Stimulated activated CD8-positive, alpha-beta memory T cell treated with anti-CD3 and anti-CD28 coated beads, Interleukin-12 subunit alpha, Interleukin-12 subunit beta, amount 100 ng/mL, for 4 hours (primary cell): ENCODE measurements around the gene PRDM11.

ENCODE experiments used
- DNase-seq: peaks from one replicate; pipeline ENCODE4 v3.0.0-alpha.2; 2020; ENCODE audit warnings: low read depth

The PRDM11 gene

DNA sequence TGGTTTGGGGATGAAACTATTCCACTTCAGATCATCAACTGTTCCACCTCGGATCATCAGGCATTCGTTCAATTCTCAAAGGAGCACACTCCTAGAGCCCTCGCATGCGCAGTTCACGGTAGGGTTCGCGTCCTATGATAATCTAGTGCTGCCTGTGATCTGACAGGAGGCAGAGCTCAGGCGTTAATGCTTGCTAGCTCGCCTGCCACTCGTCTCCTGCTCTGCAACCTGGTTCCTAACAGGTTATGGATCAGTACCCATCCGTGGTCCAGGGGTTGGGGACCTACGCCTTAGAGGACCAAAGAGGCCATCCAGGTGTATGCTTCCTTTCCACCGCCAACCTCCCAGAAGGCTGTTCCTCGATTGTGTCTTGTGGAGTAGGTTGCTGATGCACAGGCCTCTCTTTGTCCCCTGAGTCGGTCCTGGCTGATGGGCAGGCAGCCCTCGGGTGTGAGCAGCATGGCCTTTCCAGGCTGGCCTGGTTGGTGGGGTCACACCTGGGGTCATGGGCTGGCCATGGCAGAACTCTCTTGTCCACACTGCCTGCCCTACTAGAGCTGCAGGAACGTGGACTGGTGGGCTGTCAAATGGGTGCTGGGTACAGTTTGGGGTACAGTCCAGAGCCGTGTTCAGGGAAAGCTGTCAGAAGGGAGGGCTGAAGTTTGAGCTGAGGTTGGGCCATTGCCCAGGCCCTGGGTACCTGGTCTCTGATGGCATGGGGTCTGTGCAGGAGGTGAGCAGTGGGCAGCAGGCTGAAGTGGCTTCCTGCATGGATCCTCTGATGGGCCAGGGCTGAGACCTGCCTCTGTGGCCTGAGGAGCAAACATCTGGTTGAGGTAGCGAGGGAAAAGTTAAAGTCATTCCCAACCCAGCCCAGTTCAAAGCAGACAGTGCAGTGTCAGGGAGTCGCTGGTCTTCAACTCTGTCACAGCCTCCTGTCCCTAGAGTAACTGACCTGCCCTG, 11.1 kb downstream of the PRDM11 start:
- no peak for DNase-seq

DNA sequence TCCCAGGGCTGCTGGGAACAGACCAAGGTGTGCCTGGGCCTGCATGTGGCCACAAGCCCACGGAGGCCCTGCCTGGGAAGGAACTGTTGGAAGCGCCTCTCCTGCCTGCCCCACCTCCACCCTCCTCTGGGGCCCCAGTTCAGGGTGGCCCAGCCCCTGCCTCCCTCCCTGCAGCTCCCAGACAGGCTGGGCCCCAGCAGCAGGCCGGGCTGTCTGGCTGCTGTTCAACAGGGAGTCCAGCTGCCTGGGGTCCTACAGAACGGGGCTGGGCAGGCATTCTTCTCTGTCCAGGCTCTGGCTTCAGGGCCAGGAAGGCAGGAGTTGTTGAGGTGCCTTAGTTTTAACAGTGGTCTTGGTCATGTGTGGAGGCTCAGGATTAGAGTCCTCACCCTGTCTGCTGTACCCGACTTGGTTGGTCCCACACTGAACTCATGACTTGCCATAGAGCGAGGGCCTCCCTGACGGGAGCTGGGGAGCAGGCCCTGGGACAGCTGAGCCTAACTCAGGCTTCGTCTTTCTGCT, 11.8 kb downstream of the PRDM11 start:
- DNase-seq = no peak

DNA sequence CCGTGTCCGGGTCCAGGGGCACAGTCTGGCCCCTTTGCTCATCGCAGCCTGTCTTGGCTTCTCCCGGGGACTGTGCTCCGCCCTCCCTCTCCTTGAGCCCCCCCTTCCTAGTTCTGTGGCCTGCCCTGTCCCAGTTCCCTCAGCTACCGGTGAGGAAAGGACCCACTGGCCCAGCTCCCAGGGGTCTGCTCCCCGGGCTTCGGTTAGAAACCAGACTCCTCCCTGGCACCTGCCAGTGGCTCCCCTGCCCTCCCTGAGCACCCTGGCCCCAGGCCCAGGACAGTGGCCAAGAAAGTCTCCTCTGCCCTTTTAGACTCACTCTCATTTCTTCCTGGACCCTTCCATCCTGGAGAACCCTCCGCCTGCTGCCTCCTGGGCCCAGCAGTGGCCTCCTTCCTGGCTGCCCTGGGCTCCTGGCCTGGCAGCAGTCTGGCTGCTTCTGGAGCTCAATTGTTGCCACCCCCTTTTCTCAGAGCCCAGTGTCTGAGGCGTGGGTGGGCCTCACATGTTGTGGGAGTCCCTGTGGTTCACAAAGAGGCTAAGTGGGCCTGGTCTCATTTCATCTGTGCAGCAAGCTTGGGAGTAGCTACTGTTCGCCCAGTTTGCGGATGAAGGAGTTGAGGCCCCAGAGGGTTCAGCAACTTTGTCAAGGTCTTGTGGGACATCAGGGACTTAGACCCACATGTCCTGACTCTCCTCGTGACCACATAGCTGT, 12.6 kb downstream of the PRDM11 start:
- no peak for DNase-seq

DNA sequence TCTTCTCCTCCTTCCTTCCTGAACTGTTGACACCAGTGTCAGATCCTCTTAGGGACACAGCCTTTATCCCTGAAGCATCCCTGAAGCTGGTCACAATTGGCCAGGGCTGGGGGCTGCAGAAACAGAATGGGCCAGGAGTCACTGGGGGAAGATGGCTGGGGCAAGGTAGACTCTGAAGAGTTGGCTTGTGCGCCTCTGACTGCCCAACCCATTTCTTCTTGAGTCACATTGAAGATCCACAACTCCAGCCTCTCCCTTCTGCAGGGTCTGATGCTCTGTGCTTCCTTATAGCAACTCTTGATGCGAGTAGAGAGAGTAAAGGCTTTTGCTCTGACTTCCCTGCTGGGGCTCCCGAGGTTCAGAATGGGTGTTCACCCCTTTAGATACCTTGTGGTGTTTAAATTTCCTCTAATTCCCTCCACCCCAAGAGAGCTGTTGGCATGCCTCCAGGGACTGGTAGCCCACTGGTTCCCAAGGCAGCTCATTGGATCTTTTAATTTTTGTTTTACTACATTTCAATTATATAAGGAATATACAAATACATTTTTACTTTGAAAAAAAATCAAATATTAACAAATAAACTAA, 13.4 kb downstream of the PRDM11 start:
- no peak for DNase-seq

DNA sequence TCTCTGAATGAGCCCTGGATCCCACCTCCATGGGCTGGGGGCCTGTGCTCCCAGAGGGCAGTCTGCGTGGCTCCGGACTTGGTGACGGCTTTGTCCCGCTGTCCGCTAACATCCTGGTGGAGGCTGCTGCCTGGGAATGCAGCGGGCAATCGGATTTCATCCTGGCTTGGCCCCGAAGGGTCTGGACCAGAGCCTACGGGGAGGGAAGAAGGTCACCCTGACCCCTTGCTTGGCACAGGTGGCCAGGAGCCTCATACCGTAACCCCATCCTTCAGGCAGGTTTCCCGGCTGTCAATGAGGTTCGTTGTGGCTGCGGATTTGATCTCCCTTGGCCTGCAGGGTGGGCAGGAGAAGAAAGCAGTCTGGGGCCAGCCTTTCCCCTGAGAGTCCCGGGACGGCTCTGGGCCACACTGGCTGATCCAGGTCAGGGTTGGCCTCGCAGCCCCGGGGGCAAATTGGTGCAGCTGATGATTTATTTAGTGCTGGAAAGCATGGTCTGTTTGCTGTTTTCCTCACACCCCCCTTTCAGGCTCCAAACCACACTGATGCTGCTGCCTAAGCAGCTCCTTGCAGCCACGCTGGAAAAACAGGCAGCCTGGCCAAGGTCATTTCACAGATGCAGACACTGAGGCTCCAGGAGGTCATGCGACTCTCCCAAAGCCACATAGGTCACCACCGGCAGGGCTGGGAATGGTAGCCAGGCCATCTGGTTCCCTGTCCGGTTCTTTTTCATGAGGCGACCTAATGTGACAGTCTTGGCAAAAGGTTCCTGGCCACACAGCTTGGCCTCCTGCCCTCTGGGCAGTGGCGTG, 15.0 kb downstream of the PRDM11 start:
- DNase-seq = no peak

DNA sequence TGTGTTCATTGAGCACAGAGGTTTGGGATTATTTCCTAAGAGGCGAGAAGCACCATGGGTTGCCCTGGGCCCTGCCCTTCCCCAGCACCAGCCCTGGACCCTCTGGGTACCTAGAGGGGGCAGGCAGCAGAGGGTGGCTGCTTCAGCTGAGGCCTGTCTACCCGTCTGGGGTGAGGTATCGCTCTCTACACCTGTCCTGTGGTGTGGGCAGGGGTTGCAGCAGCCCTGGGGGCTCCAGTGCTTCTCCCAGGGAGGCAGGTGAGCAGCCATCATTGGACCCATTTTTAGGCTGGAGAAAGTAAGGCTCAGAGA, 15.6 kb downstream of the PRDM11 start:
- no peak for DNase-seq

DNA sequence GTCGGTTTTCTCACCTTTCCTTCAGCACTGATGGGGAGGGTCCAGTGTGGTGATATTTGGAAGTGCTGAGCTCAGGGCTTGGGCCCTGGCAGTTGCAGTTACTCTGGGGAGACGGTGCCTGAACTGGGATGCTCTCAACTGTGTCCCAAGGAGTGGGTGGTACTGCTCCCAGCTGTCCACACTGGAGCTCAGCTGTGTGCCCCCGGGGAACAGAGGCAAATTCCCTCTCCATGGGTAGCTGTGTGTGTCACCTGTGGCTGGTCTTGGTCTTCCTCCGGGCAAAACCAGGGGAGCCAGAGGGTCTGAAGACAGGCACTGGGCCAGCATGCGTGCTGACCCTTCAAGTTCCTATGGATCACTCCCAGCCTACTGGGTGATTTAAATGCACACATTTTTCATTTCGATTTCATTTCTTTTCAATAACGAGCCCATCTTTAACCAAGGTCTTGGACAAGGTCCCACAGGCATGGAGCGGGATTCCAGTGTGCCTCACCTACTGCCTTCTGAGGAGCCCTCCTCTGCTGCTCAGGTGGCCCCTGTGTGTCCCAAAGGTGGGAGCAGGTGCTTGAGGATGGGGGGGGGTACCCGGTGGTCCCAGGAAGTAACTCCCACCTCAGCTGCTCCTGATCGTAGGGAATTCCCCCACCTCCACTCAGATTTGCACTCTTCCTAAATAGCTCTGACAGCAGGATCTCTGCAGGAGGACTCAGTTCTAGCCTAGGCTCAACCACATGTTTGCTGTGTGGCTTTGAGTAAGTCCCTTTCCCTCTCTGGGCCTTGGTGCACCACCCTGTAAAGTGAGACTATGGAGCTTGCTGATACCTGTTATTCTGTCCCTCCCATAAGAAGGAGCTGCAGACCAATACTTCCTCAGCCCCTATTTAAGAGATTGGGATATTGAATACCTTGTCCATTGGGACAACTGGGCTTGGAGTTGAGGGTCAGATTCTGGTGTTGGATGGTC, 16.8 kb downstream of the PRDM11 start:
- DNase-seq = no peak

DNA sequence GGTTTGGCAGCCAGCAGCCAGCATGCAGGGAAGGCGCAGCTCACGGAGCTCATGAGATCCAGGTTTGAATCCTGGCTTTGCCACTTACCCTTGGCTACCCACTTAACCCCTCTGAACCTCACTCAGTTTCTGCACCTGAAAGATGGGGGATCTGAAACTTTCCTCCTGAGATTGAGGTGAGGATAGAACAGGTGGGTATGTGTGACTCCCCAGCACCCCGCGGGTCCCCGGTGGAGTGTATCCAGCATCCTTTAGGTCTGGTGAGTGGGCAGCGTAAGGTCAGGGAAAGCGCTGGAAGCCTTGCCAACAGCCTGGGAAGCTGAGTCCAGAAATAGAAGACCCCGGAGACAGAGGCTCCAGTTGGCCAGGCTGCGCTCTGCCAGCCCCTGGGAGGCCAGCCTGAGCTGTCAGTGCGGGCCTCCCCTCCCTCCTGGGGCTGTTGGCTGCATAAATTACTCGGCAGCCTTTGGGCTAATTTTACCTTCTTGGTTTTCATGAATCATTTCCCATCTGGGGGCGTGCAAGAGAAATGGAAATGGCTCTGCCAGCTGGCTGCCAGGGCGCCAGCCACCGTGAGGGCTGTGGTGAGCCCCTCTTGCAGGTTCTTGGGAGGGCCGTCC, 17.6 kb downstream of the PRDM11 start:
- DNase-seq = no peak

DNA sequence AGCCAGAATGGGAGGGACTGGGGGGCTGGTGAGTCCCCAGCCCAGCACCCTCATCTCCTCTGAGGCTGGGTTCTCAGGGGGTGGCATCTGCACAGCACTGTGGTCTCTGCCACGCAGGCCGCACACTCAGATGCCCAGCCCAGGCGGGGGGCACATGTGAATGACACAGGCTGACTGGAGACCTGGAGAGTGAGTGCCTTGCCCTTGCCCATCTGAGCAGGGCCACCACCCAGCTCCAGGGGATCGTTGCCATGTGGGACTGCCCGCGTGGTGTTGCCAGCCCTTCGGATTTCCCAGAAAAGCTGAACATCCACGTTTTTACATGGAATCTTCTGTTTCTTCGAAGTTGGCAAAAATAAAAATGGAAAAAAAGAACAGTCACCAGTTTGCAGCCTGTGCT, 18.9 kb downstream of the PRDM11 start:
- no peak for DNase-seq

DNA sequence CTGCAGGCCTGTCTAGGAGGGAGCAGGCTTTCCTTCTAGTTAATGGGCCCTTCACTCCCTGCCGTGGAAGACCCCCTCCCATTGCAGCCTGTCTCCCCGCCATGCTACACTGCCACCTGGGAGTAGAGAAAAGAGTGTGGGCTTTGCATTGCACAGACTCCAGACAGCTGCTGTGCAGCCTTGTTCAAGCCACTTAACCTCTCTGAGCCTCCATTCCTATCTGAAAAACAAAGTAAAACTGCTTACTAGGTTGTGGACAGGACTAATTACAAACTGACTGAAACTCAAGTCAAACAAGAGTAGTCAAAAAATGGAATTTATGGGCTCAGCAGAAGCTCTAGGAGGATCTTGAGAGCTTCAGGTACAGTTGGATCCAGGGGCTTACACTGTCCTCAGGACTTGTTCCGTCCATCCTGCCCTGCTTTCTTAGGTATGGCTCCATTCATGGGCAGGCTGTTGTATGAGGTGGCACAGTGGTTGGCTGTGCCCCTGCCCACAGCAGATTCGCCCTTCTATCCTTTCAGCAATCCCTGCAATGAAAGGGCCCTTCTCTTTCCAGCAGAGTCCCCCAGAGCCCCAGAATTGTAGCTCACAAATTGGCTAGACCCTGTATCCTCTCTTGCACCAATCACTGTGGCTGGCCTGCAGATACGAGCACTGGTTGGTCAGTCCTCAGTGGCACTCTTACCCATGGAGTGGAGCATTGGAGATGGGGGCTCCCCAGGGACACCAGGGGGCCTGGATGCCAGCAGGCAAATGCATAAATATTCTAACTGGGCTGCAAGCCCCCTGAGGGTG, 19.6 kb downstream of the PRDM11 start:
- no peak for DNase-seq

DNA sequence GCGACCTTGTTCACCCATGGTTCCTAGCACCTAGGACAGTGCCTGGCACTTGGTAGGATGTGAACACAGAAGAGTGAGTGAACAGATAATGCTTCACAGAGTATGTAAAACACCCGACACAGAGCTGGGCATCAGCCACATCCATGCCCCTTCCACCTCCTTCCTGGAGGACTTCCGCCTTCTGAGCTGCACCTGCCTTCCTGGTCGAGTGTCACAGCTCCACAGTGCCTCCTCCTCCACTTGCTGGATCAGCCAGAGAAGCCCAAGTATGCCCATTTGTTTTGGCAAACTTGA, 20.1 kb downstream of the PRDM11 start:
- DNase-seq = no peak

DNA sequence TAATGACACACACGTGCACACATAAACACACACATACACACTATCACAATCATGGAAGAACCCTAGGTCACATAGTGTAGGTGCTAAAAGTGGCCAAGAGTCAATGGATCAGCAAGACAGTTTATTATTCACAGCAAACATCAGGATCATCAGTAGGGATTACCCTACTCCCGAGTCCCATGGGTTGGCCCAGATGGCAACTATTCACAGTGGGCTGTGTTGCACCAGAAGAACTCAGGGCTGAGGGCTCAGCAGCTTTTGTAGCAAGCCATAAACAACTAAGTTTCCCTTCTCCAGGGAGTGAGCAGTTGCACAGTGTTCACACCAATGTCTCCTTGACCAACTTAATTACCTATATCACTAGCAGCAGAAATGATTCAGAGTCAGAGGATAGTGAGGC, 20.8 kb downstream of the PRDM11 start:
- DNase-seq = no peak

DNA sequence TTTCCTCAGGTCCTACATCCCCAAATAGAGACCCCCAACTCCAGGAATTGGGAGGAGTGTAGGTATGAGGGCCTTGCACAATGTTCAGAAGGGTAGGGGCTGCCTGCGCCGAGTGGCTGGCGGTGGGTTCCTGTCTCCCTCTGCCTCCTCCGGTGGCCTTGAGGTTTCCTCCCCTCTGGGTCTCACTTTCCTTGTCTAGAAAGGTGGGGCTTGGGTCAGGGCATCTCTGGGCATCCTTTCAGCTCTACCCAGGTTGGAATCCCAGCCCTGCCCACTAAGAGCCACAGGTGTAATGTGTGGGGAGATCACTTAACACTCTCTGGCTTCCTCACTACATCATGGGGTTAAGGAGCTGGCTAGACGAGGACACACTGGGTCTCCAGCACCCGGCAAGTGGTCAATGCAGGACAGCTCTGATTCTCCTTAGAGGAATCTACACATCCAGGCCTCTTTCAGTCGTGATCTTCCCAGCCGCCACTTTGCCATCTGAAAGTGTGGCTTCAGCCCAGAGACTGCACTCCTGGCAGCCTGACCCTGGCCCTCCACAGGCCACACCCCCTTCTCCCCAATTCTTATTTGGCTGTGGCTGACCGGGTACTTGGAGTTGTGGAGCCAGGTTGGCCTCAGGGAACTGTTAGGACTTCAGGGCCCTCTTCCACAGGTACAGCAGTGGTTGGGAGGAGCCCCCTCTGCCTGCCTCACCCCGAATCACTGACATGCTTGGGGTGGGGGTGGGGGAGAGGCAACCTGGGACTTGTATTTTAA, 22.1 kb downstream of the PRDM11 start:
- DNase-seq = no peak

DNA sequence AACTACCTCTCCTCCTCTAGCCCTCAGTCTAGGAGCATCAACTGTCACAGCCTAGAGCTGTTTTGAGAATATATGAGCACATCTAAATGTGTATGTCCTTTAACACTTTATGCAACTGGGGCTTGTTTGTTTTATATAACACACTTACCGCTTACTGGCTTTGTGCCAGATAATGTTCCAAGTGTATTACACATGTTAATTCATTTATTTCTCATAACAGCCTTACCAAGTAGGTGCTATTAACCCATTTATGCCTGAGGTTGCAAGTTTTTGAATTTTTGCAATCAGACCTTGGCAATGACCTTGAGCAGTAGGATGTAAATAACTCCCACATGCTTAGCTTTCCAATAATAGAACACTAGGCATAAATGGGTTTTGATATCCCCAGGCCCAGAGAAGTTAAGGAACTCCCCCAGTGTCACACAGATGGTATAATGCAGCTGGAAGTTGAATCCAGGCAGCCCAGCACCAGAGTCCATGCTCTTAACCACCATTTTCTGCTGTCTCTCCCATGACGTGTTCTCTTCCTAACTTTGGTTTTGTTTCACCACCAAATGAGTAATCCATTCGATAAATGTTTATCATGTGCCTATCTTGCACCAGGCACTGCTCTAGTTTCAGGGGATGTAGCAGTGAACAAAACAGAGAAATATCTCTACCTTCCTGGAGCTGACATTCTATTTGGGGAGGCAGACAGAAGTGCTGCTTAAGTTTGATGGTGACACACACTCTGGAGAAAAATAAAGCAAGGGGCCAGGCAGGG, 23.1 kb downstream of the PRDM11 start:
- DNase-seq = no peak

DNA sequence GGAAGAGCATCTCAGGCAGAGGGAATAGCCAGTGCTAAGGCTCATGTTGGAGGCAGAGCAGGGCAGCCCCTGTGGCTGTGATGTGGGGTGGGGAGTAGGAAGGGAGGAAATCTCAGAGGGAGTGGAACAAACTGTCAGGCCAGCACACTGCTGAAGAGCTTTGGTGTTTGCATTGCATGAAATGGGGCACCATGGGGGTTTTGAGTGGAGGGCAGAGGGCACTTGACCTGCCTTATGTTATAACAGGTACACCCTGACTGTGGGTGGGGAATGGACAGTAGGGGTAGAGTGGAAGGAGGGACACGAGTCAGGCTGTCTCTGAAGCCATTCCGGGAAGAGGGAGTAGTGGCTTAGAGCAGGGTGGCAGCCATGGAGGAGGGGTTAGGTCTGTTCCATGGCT, 24.0 kb downstream of the PRDM11 start:
- DNase-seq = no peak

DNA sequence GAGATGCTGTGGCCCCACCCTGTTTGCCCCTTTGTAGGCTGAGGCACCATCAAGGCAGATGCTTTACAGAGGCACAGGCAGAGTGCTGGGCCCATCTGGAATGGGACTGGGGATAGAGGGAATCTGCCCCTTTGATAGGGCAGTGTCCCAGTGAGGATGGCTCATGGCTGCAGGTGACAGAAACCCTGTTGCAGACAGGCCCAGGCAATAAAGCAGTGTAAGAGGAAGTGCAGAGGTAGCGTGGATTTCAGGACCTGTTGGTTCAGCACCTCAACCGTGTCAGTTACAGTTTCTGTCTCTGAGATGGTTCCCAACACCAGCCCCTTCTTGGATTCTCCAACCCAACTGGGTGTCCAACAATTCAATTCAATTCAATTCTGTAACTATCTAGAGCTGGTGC, 25.1 kb downstream of the PRDM11 start:
- DNase-seq = no peak

DNA sequence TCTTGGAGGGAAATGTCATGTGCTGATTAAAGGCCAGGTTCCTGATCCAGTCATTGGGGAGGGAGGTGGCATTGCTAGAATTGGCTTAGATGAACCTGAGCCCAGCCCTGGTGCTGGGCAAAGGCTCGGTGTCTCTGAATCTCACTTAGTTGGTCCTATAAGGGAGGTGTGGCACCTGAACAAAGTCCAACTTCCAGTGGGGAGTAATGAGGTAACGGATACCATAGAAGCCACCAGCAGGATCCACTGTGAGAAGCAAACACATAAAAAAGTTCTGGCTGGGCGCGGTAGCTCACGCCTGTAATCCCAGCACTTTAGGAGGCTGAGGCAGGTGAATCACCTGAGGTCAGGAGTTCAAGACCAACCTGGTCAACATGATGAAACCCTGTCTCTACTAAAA, 26.6 kb downstream of the PRDM11 start:
- DNase-seq = no peak

DNA sequence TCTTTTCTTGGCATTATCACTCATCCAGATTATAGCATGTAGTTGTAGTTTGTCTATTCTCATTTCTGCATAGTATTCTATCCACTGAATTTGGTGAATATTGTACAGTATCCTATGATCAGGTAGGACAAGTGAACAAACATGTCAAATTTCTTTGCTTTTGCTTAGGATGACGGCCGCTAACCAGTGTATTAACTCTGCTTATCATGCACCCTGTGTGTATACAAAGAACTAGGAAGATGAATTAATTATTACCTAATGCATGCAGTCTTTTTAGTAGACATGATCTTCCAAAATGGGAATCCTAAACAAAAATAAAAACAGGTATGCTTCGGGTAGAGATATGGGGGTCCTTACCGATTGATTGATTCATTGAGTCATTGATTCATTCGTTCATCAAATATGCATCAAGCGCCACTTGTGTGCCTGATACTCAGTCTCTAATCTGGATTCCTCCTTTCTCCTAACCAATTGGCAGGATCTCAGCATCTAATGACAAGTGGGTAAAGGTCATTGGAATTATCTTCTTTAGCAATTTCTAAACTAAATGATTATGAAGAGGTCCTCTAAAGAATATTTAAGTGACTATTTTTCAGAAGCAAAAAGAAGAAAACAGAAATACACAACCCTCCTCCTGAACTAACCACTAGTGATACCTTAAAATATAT, 27.9 kb downstream of the PRDM11 start:
- no peak for DNase-seq
